RKO (cell line): ENCODE results near the gene SMIM29.

ENCODE experiments used
- DNase-seq: peaks from one replicate; pipeline ENCODE4 v3.0.0-alpha.2; 2016; ENCODE audit warnings: low spot score

The SMIM29 gene

DNA sequence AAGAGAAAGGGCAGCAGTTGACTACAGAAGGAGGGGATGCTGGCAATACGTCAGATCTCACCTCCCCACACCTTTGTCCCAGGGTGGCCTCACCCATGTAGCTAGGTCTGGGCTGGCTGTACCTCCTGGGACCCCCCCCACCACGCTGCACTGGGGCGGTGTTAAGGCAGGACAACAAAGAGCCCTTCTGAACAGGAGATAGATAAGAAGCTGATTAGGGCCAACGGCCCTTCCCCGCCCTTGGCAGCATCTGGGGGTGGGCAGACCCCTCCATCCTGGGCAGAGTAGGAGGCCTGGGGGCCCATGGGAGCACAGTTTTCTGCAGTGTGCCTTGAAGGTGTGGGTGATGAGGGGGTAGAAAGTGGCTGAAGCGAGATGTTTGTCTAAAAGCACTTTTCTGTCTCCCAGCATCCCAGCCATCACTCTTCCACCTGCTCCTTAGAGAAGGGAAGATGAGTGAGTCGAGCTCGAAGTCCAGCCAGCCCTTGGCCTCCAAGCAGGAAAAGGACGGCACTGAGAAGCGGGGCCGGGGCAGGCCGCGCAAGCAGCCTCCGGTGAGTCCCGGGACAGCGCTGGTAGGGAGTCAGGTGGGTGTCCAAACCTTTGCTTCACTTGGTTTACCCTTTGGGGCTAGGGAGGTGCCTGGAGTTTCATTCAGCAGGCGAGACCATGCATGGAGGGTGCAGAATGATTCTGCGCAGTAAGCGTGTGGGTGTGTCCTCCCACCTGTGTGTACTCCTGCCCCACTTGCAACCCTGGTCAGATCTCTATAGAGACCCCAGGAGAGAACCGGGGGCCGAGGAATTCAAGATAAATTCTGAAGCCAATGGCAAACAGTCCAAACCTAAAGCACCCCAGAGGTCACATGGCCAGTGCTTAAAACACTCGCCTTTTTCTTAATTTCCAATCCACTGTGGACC, 8.2 kb downstream of the SMIM29 start:
- DNase-seq, result no peak

DNA sequence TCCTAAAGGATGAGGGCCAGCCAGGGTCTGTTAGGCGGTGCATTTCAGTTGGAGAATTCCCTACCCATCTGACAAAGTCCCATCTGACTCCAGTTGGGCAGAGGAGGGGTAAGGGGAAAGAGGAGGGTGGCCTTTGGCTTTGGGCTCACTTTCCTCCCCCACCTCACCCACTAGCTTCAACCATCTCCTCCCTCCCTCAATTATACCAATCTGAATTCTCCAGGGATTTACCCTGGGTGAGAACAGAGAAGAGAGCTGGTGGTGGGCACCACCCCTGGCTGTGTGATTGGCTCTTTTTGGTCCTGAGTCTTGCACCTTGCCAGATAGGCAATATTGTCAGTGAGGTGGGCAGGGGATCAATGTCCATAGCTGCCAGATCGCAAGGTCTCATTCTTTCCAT, 8.9 kb downstream of the SMIM29 start:
- DNase-seq, result no peak

DNA sequence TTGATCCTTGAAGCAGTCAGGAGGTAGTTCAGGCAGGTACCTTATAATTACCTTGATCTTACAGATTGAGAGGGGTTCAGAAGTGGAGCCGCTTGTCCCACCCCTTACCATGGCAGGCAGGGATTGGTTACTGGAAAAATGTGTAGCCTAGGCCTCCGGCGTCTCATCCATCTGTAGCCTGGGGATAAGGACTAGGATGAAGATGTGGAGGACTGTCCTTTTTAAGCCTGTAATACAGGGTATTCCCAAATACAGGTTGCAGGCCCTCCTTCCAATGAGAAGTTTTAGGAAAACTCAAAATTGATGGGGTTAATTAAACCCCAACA, 9.3 kb downstream of the SMIM29 start:
- DNase-seq, result no peak

DNA sequence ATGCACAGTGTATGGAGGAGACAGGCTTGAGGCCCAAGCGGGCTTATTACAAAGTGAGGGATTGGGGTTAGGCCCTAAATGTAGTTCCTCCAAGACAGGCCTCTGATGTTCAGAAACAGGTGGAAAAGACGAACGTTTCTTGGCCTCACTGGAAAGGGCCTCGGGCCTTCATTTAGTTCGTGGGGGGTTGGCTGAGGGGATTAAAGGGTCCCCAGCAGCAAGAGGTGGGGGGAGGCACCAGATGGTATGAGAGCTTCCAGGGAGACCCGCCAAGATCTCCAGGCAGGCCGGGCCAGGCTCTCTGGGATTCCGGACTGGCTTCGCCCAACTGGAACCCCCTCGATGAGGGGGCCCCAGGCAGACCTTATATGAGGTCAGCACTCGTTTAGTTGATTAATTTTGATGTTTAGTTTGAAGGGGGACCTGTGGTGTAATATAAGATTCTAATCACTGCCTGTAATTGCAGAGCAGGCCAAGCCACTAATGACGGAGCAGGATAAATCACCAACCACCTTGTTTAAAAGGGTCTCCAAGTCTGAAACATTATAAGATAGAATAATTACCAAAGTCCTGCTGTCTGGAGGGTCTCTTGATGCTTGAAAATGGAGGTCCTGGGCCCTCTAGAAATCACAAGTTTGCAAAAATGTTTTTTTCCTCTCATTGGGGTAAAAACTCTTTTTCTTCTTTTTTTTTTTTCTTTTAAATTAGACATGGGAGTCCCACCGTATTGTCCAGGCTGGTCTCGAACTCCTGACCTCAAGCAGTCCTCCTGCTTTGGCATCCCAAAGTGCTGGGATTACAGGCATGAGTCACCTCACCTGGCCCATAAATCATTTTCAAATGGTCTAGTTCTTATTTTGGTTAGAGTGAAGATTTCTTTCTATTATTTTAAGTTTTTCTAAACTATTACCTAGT, 10.0 kb downstream of the SMIM29 start:
- peak; percentile 60 for DNase-seq

DNA sequence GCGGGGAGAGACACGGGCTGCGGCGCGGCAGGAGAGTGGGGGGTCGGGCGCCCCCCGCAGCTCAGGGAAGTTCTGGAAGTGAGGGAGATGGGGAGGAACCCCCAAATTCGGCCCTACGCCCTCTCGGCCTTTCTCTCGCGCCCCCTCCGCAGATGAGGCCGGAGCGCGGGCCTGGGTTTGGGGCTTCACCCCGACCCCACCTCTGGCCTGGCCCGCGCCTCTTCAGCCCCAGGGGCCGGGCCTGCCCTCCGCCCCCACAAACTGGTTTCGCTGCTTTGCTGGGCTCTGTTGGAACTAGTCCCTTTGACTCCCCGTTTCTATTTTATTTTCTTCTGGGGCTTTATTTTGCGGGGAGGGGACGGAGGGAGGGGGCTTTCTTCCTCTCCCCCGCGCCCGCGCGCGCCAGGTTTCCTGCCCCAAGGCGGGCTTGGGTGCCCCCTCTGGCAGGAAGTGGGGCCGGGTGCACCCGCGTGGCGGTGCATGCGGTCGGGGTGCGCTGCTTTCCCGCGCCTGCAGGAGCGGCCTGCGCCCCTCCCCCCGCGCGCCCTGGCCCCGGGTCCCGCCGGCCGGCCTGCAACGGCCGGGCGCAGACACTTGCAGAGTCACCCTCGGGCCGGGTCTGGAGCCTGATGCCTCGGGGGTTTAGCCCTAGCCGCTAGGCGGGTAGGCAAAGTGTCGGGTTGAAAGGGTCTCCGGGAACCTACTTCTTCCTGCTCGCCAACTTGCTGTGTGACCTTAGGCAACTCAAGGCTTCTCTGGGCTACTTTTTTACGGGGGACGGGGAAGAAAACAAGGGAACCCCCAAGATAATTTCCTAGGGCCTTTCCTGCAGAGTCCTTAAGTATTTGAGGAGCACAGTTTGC, 10.9 kb downstream of the SMIM29 start:
- DNase-seq, result peak; percentile 58

DNA sequence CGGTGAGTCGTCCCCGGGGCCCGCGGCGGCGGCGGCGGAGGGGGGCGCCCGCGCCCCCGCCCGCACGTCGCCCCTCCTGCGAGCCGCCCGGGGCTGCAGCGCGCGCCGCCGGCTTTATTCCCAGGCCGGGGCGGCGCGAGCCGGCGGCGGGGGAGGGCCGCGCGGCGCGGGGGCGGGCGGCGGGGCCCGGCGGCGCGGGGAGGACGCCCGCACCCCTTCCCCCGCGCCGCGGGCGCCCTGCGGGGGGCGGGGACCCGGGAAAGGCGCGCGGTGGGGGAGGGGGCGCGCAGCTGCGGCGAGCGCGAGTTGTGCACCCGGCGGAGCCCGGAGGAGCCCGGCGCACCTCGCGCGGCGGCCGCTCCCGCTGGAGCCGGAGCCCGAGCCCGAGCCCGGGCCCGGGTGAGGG, 11.5 kb downstream of the SMIM29 start:
- no peak for DNase-seq

DNA sequence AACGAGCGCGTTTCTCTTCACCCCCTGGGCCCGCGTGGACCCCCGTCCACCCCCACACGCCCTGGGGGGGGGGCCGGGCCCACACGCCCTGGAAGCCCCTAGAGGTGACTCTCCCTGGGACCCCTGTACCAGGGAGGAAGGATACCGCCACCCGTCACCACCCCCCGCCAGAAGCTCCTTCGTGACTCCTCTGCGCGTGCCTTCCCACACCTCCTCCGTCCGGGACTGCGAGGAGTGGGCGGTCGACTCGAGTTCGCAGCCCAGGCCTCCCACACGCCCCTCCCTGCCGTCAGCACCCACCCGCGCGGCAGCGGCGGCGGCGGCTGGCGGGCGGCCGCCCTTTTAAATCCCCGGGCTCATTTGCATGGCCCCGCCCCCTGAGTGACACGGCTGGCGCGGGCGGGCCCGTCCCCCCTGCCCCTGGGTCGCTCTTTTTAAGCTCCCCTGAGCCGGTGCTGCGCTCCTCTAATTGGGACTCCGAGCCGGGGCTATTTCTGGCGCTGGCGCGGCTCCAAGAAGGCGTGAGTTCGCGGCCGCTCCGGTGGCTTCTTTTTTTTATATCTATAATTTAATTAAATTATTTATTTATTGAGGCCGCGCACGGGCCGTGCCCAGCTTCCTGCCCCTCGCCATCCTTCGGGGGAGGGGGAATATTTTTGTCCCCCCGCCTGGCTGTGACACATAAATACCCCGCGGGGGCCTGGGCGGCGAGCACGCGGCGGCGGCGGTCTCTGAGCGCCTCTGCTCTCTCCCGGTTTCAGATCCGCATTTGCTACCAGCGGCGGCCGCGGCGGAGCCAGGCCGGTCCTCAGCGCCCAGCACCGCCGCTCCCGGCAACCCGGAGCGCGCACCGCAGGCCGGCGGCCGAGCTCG, 12.1 kb downstream of the SMIM29 start, which contains the start of gene HMGA1:
TSS of gene HMGA1 (plus strand) at position 431 of the 873 bp plus-strand sequence. CDS start 3,908 bp downstream, outside the sequence.
- DNase-seq, result peak; percentile 95

DNA sequence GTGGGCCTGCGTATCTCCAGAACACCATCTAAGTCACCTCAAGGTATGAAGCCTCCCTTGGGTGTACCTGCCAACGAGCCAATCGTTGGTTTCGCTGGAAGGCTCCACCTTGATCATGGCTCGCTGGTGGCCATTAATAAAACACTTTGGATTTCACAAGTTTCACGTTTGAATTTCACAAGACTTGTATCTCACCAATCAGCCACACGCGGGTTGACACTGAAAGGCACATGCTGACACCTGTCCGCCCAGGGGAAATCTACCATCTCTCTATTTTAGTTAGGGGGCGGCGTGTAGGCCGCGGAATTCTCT, 12.7 kb downstream of the SMIM29 start:
- peak; percentile 43 for DNase-seq

DNA sequence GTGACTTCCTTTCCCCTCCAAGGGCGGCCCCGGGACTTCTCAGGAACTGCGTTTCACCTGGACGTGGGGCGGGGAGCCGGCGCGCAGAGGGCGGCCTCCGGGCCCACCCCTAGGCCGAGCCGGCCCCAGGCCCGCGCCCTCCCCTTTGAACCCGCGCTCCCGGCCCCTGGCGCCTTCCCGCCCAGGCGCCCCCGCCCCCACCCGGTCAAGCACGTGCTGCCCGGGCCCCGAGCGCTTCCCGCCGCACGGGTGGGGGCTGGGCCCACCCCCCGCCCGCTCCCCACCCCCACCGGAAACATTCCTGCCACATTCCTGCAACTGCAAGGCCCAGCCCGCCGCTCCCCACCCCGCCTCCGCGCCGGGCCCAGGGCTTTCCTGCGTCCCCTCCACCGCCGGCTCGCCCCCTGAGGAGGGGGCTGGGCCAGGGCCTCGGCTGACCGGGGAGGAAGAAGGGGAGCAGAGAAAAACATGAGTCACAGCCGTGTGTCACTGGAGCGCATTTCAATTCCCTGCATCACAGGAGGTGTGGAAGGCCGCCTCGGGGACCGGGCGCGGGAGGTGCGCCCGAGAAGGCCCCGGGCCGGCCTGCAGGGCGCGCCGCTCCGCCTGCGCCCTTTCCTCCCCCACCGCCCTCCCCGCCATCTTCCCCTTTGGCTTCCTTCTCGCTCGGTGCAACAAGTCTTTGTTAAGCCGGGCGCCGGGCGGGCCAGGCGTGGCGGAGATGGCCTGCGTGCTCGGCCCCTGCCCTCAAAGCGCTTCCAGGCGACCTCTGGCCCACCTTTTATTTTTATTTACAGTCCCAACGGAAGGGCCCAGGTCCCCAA, 13.3 kb downstream of the SMIM29 start:
- DNase-seq, result peak; percentile 87

DNA sequence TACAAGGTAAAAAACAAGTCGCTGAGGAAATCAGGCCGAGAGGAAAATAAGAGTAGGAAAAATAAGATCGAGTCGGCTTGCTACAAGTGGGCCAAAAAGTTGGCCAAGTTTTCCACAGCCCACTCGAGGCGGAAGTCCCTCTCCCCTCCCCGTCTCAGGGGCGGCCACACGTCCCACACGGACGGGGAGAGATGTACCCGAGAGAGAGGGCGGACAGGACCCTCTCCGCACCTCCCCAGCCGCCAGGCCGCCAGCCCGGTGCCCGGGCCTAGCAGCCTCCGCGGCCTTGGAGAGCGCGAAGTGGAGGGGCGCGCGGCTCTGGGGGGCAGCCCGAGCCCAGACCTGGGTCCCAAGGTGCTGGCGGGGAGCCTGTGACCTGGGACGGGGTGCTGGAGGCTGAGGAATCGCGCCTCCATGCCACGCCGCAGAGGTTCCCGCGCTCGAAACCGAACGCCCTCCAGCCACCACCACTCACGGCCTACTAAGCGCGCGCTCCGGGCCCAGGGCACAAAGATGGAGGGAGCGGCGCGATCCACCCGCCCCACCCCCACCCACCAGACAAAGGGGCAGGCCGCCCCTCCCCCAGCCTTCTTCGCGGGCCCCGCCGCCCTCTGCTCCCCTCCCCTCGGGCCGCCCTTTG, 14.0 kb downstream of the SMIM29 start:
- DNase-seq, result no peak

DNA sequence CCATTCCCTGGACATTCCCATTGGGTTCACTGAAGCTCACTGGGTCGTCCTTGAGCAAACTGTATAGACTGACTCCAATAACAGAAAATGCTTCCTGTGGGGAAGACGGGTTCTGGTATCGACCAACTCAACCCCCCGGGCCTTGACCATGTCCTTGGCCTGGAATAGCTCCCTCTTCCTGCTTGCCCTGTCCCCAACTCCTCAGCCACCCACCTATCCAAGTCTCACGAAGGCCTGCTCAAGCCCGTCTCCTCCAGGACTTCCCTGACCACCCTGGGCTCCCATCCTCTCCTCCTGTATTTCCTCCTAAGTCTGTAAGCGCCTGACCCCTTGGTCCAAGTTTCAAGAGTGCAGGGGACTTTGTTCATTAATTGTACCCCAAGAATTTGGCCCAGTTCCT, 14.9 kb downstream of the SMIM29 start:
- DNase-seq, result no peak

DNA sequence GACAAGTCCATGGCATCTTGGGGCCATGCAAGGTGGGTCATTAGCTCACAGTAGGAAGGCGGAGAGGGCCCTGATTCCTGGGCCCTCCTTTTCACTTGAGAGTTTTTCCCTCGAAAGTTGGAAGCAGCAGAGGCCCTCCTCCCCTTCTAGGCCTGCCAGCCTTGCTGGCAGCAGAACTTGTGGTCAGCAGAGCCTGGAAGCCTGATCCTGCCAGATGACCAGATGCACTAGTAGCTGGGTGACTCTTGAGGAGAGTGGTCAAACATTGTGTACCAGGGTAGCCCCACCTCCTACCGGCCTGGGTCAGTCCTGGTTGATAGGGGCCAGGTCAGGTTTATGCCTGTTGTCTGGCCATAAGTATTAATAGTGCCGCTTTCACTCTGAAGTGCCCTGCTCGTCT, 15.9 kb downstream of the SMIM29 start:
- no peak for DNase-seq

DNA sequence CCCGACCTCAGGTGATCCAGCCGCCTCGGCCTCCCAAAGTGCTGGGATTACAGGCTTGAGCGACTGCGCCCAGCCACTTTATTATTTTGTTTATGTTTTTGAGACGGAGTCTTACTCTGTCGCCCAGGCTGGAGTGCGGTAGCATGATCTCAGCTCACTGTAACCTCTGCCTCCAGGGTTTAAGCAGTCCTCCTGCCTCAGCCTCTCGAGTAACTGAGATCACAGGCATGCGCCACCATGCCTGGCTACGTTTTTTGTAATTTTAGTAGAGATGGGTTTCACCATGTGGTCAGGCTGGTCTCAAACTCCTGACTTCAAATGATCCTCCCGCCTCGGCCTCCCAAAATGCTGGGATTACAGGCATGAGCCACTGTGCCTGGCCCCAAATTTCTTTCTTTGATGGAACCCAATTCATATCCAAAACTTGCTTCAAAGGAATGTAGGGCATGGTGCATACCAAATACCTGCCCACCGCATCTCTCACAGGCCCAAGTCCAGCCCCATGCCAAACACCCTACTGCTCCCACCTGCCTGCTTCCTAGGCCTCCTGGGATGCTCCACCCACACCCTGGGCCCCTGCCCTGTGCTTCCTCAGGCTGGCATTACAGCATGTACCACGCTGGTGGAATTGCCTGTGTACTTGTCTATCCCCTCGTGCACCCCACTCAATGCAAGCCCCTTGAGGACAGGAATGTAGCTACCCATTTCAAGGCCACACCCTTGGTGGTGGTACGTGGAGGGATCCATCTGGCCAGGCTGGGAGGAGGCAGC, 17.1 kb downstream of the SMIM29 start:
- DNase-seq, result no peak

DNA sequence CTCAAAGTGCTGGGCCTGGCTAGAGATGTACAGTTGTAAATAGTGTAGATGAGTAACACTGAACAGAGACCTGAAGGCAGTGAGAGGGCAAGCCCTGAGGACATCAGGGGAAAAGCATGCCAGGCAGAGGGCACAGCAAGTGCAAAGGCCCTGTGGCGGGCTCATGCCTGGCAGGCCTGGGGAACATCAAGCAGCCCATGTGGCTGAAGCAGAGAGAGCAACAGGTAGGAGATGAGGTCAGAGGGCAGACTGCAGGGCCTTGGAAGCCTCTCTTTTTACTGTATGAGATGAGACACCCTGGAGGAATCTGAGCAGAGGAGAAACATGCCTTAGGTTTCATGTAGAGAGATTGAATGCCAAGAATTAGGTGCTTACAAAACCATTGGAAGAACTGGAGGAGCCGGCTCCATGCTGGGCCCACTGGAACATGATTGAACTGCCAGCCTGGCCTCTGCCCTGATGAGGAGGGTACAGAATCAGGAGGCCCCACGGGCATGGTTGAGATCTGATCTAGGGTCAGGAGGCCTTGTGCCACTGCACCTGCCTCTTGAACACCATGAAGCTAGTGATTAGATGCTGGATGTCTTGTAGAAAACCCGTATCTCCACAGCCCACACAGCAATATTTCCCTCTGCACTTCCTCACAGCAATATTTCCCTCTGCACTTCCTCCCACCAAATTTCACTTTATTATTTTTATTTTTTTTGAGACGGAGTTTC, 18.0 kb downstream of the SMIM29 start:
- DNase-seq, result no peak

DNA sequence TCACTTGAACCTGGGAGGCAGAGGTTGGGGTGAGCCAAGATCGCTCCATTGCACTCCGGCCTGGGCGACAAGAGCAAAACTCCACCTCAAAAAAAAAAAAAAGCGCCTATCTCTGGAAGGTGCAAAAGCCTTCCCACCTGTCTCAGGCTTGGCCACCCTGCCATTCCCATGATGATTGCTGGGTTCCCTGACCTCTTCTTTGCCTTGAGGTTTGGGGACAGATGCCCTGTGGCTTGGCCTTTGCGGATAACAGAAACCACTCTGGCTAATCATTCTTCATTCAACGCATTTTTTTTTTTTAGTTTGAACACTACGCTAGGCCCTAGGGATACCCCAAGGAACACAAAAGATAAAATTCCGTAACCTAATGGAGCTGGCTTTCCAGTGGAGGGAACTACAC, 18.9 kb downstream of the SMIM29 start:
- no peak for DNase-seq

DNA sequence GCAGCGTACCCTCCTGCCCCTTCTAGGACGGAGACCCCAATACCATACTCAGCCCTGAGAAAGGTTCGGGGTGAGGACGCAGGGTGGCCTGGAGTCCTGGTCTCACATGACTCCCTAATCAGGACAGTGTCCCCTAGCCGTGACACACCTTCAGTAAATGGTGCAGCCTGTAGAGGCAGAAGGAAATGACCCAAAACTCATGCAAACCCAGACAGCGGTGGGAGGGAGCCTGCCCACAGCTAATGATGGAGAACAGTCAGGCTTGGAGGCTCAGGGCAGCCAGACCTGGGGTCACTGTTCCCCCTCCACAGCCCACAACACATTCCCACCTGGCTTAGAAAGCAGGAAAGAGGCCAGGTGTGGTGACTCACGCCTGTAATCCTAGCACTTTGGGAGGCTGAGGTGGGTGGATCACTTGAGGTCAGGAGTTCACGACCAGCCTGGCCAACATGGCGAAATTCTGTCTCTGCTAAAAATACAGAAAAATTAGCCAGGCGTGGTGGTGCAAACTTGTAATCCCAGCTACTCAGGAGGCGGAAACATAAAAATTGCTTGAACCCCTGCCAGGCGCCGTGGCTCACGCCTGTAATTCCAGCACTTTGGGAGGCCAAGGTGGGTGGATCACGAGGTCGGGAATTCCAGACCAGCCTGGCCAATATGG, 20.9 kb downstream of the SMIM29 start:
- DNase-seq, result no peak

DNA sequence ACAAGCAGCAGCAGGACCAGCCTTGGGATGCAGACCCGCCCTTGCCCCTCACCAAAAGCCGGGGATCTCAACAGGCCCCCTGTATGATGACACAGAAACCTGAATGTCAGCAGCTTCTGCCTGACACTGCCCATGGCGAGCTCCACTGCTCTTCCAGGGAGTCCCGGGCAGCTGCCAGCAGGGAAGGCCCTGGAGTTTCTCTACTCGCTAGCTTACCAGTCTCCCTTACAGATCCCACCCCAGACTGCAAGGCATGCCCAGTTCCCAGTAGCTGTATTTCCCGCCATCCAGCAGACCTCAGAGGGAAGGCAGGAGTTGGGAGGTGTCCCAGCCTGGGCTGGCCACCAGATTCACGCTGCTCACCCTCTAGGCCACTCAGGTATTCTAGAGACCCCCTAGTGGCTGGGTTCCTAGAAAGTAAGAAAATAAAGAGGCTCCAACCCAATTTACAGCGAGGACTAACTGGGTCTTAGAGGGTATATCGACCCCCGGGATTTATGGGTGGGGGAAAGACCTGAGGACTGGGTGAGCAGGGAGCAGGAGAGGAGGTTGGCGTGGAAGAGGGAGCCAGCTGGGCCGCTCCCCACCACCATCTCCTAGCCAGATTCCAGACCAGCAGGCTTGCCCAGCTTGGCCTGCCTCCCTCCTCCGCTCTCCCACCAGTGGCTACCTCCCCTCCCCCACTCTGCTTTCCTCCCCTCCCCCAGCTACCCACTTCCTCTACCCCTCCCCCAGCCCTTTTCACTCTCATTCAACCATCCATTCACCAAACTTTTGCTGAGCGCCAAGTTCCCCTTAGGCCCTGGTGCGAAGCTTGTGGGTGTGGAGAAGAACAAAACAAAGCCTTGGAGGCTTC, 21.8 kb downstream of the SMIM29 start:
- no peak for DNase-seq
